PC-3 (cell line): Measurements from ENCODE around the gene FBN3. TPM values are rescaled to one million over a fixed set of nuclear protein-coding genes. Genes with fewer than 3 reads are reported as not detected.

Experiments used
- ATAC-seq: fragments of 200-7000 bp; cut with Tn5 transposase; 2 replicates; pipeline ENCODE4 v1.9.1; 2020; ENCODE audit warnings: mild to moderate bottlenecking, moderate library complexity
- BruUV-seq: library from RNA; stranded (reverse); fragments of 400-500 nt; replicated peaks from 2 replicates; lab custom pipeline; 2021; lab: Mats Ljungman, UMichigan
- CTCF ChIA-PET: fragments of 300-600 bp; sonication (Branson Sonifier 250); formaldehyde crosslinking; loops from one replicate; lab custom pipeline; 2022; ENCODE audit warnings: antibody characterized with exemption; lab: Charles Lee
- POLR2A ChIA-PET: fragments of 300-600 bp; sonication (Branson Sonifier 250); formaldehyde crosslinking; loops from one replicate; lab custom pipeline; 2022; ENCODE audit warnings: antibody characterized with exemption; ENCODE audit not compliant: unreplicated experiment; lab: Charles Lee
- DNase-seq: peaks from one replicate; pipeline ENCODE4 v3.0.0-alpha.2; 2015
- H2AFZ ChIP-seq: fragments of 300-600 bp; sonication (generic); 2 replicates; pipeline ENCODE4 v1.6.0; 2016; ENCODE audit warnings: antibody characterized with exemption, low read length
- H3F3A ChIP-seq: fragments of 300-600 bp; sonication (generic); one replicate; pipeline ENCODE4 v1.6.0; 2017; ENCODE audit warnings: antibody characterized with exemption, low read length, control low read depth, mild to moderate bottlenecking; ENCODE audit not compliant: unreplicated experiment
- H3K27ac ChIP-seq: fragments of 300-600 bp; sonication (generic); 2 replicates; pipeline ENCODE4 v1.5.1; 2016; ENCODE audit warnings: mild to moderate bottlenecking, low read length
- H3K27me3 ChIP-seq: fragments of 300-600 bp; sonication (generic); 2 replicates; pipeline ENCODE4 v1.6.1; 2016; ENCODE audit warnings: low read length, mixed read lengths
- H3K36me3 ChIP-seq: fragments of 300-600 bp; sonication (generic); 2 replicates; pipeline ENCODE4 v1.6.1; 2016; ENCODE audit warnings: low read depth, mixed run types, low read length, mixed read lengths
- H3K4me1 ChIP-seq: fragments of 300-600 bp; sonication (generic); 2 replicates; pipeline ENCODE4 v1.5.1; 2016; ENCODE audit warnings: low read length; ENCODE audit not compliant: insufficient read depth
- H3K4me2 ChIP-seq: fragments of 300-600 bp; sonication (generic); 2 replicates; pipeline ENCODE4 v1.6.0; 2016; ENCODE audit warnings: low read length
- H3K4me3 ChIP-seq: fragments of 300-600 bp; sonication (generic); 2 replicates; pipeline ENCODE4 v1.5.1; 2016; ENCODE audit warnings: mild to moderate bottlenecking, low read length, mixed read lengths
- H3K79me2 ChIP-seq: fragments of 300-600 bp; sonication (generic); 2 replicates; pipeline ENCODE4 v1.6.1; 2017; ENCODE audit warnings: low read length, mixed read lengths
- H3K9ac ChIP-seq: fragments of 300-600 bp; sonication (generic); 2 replicates; pipeline ENCODE4 v1.6.0; 2016; ENCODE audit warnings: mild to moderate bottlenecking, low read length
- H3K9me2 ChIP-seq: fragments of 300-600 bp; sonication (generic); replicated peaks from 2 replicates; pipeline ENCODE4 v1.6.1; 2016; ENCODE audit warnings: mixed run types, low read length, mixed read lengths
- H3K9me3 ChIP-seq: fragments of 300-600 bp; sonication (generic); 2 replicates; pipeline ENCODE4 v1.6.1; 2016; ENCODE audit warnings: low read length, mixed read lengths
- H4K20me1 ChIP-seq: fragments of 300-600 bp; sonication (generic); 2 replicates; pipeline ENCODE4 v1.6.1; 2016; ENCODE audit warnings: low read length, mixed read lengths
- EZH2 ChIP-seq: fragments of 300-600 bp; sonication (generic); IDR thresholded peaks from one replicate; pipeline ENCODE4 v1.6.1; 2017; ENCODE audit warnings: antibody characterized with exemption, mild to moderate bottlenecking, low read length; ENCODE audit not compliant: unreplicated experiment
- EZH2phosphoT487 ChIP-seq: fragments of 300-600 bp; sonication (generic); IDR thresholded peaks from 2 replicates; pipeline ENCODE4 v1.6.1; 2018; ENCODE audit warnings: mild to moderate bottlenecking, antibody characterized with exemption, low read length, borderline replicate concordance
- intact Hi-C: fragments of 100-400 bp; cut with micrococcal nuclease; formaldehyde crosslinking; loops from 2 replicates; pipeline ENCODE4 v1.9.0; 2023
- total RNA-seq: library from RNA; depleted of rRNA; stranded (reverse); fragments of >200 nt; gene quantifications from 2 replicates; pipeline ENCODE4 v1.2.3, GENCODE V29; 2014
- TF ChIP-seq, protein P1 (sequence below): fragments of 300-600 bp; sonication (generic); conservative IDR thresholded peaks from 2 replicates; pipeline ENCODE4 v1.5.1; 2017; ENCODE audit warnings: antibody characterized with exemption, low read depth, mild to moderate bottlenecking, low read length

FBN3 gene
- total RNA-seq, 1 experiment from 2014 or later, result under 0.01 TPM

- Histone ChIP-seq H4K20me1 (no peaks in the 10 kb centered on the region), H3K9ac (no peak overlapping the region), H3K9me3 (no peaks in the 10 kb centered on the region), H3K4me2 (no peak overlapping the region), H3K79me2 (no peaks in the 10 kb centered on the region), H3K27ac (no peak overlapping the region), H3K27me3 (peaks cover 39% of the 10 kb centered on the region), H3K9me2 (no peaks in the 10 kb centered on the region), H2AFZ (no peak overlapping the region), H3K4me1 (no peaks in the 10 kb centered on the region), H3K4me3 (no peak overlapping the region), H3K36me3 (no peaks in the 10 kb centered on the region), H3F3A (no peaks in the 10 kb centered on the region)
- intact Hi-C loops, result no loop called here
- CTCF ChIA-PET, result no interaction called here
- DNase-seq, result no peak
- TF ChIP-seq EZH2phosphoT487 (no peak), EZH2 (no peak)
- TF ChIP-seq, protein P1, sequence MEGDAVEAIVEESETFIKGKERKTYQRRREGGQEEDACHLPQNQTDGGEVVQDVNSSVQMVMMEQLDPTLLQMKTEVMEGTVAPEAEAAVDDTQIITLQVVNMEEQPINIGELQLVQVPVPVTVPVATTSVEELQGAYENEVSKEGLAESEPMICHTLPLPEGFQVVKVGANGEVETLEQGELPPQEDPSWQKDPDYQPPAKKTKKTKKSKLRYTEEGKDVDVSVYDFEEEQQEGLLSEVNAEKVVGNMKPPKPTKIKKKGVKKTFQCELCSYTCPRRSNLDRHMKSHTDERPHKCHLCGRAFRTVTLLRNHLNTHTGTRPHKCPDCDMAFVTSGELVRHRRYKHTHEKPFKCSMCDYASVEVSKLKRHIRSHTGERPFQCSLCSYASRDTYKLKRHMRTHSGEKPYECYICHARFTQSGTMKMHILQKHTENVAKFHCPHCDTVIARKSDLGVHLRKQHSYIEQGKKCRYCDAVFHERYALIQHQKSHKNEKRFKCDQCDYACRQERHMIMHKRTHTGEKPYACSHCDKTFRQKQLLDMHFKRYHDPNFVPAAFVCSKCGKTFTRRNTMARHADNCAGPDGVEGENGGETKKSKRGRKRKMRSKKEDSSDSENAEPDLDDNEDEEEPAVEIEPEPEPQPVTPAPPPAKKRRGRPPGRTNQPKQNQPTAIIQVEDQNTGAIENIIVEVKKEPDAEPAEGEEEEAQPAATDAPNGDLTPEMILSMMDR, result no peak
- no peak for ATAC-seq
- POLR2A ChIA-PET, result no interaction called here
- no TSS peak for BruUV-seq
Observed at GRCh38 chr19:8131517-8131916, 17.9 kb downstream of the FBN3 start.

GRCh38 chr19:8129061-8129618 is 20.3 kb downstream of the FBN3 start:
- Histone ChIP-seq H4K20me1 (no peaks in the 10 kb centered on the region), H3K4me2 (no peak overlapping the region), H3K9me3 (no peaks in the 10 kb centered on the region), H3K27ac (no peak overlapping the region), H3K36me3 (no peaks in the 10 kb centered on the region), H3K9me2 (no peaks in the 10 kb centered on the region), H3F3A (no peaks in the 10 kb centered on the region), H3K79me2 (no peaks in the 10 kb centered on the region), H3K4me3 (no peak overlapping the region), H2AFZ (no peak overlapping the region), H3K9ac (no peak overlapping the region), H3K4me1 (no peaks in the 10 kb centered on the region), H3K27me3 (peaks cover 39% of the 10 kb centered on the region)
- no peak for TF ChIP-seq EZH2phosphoT487
- no peak for TF ChIP-seq EZH2
- TF ChIP-seq, protein P1, result peak; percentile 33
- ATAC-seq (no peak), DNase-seq (peak; percentile 48)
- intact Hi-C loops, result no loop called here
- no TSS peak for BruUV-seq
- POLR2A ChIA-PET, result no interaction called here
- CTCF ChIA-PET, result no interaction called here

GRCh38 chr19:8128551-8128950 is 20.8 kb downstream of the FBN3 start:
- no peak for DNase-seq
- CTCF ChIA-PET, result no interaction called here

More at GRCh38 chr19:8128551-8128950, 20.8 kb downstream of the FBN3 start:
- Histone ChIP-seq H3K79me2 (no peaks in the 10 kb centered on the region), H3K27ac (no peak overlapping the region), H3K36me3 (no peaks in the 10 kb centered on the region), H2AFZ (no peak overlapping the region), H3K9ac (no peak overlapping the region), H3K9me3 (no peaks in the 10 kb centered on the region), H4K20me1 (no peaks in the 10 kb centered on the region), H3K4me2 (no peak overlapping the region), H3K9me2 (no peaks in the 10 kb centered on the region), H3F3A (no peaks in the 10 kb centered on the region), H3K27me3 (peaks cover 39% of the 10 kb centered on the region), H3K4me3 (no peak overlapping the region), H3K4me1 (no peaks in the 10 kb centered on the region)
- POLR2A ChIA-PET, result no interaction called here
- TF ChIP-seq EZH2phosphoT487 (no peak), EZH2 (no peak)
- TF ChIP-seq, protein P1, result no peak
- intact Hi-C loops, result no loop called here
- no TSS peak for BruUV-seq
- ATAC-seq, result no peak
